Osteoblast (primary cell): ENCODE measurements around the gene VSTM2L. TPM values are rescaled to one million over a fixed set of nuclear protein-coding genes. Genes with fewer than 3 reads are reported as not detected.
A peak's percentile ranks its signal among the peaks of the same experiment; 100 is the strongest.

Source experiments
- DNase-seq: peaks from one replicate; pipeline ENCODE4 v3.0.0; 2011; ENCODE audit warnings: low spot score, mixed read lengths; ENCODE audit not compliant: insufficient read length; ENCODE audit errors: missing footprints
- H2AFZ ChIP-seq: 2 replicates; pipeline ENCODE4 v1.6.0; 2011; ENCODE audit warnings: mild to moderate bottlenecking, low read length
- H3K27ac ChIP-seq: 2 replicates; pipeline ENCODE4 v1.5.1; 2011; ENCODE audit warnings: mild to moderate bottlenecking, low read depth, low read length, moderate library complexity
- H3K27me3 ChIP-seq: 2 replicates; pipeline ENCODE4 v1.6.0; 2012; ENCODE audit warnings: mild to moderate bottlenecking, control low read depth, inconsistent platforms, low read length, moderate library complexity; ENCODE audit not compliant: insufficient read depth
- H3K36me3 ChIP-seq: 2 replicates; pipeline ENCODE4 v1.5.1; 2011; ENCODE audit warnings: mild to moderate bottlenecking, low read length, control low read depth, moderate library complexity; ENCODE audit not compliant: insufficient read depth
- H3K4me1 ChIP-seq: 2 replicates; pipeline ENCODE4 v1.5.1; 2011; ENCODE audit warnings: mild to moderate bottlenecking, low read length, control low read depth, moderate library complexity; ENCODE audit not compliant: insufficient read depth
- H3K4me2 ChIP-seq: 2 replicates; pipeline ENCODE4 v1.6.0; 2011; ENCODE audit warnings: mild to moderate bottlenecking, low read length; ENCODE audit not compliant: insufficient read depth
- H3K4me3 ChIP-seq: fragments of 200-600 bp; sonication (generic); 3 replicates; pipeline ENCODE4 v1.5.1; 2012; ENCODE audit warnings: mild to moderate bottlenecking, low read length, inconsistent platforms; ENCODE audit not compliant: insufficient read depth
- H3K79me2 ChIP-seq: 2 replicates; pipeline ENCODE4 v1.6.0; 2012; ENCODE audit warnings: mild to moderate bottlenecking, low read length, control low read depth, inconsistent platforms; ENCODE audit not compliant: insufficient read depth
- H3K9me3 ChIP-seq: 2 replicates; pipeline ENCODE4 v1.5.1; 2011; ENCODE audit warnings: low read depth, low read length, control low read depth
- H4K20me1 ChIP-seq: 2 replicates; pipeline ENCODE4 v1.6.0; 2012; ENCODE audit warnings: mild to moderate bottlenecking, low read length, control low read depth; ENCODE audit not compliant: insufficient read depth
- total RNA-seq: library from RNA; depleted of rRNA; stranded (reverse); fragments of >200 nt; gene quantifications from 2 replicates; pipeline ENCODE4 v1.2.3, GENCODE V29; 2012
- TF ChIP-seq, protein P1 (sequence below): IDR thresholded peaks from 2 replicates; pipeline ENCODE4 v1.5.1; 2011; ENCODE audit warnings: mild to moderate bottlenecking, low read depth, low read length, moderate library complexity; ENCODE audit errors: extremely low read depth

VSTM2L gene
- total RNA-seq, 1 donor: 2.5 TPM

GRCh38 chr20:37937686-37938085, 34.8 kb downstream of the VSTM2L start:
- H3K4me2 ChIP-seq: no peak overlapping the region
- H3K79me2 ChIP-seq: no peaks in the 10 kb centered on the region
- no peaks in the 10 kb centered on the region for H3K4me1 ChIP-seq
- no peak for DNase-seq
- H3K27ac ChIP-seq: no peak overlapping the region
- H3K4me3 ChIP-seq: no peak overlapping the region
- no peaks in the 10 kb centered on the region for H3K36me3 ChIP-seq
- H3K27me3 ChIP-seq: peaks cover 4% of the 10 kb centered on the region
- no peaks in the 10 kb centered on the region for H3K9me3 ChIP-seq
- no peak overlapping the region for H2AFZ ChIP-seq
- H4K20me1 ChIP-seq: no peaks in the 10 kb centered on the region
- TF ChIP-seq, protein P1, sequence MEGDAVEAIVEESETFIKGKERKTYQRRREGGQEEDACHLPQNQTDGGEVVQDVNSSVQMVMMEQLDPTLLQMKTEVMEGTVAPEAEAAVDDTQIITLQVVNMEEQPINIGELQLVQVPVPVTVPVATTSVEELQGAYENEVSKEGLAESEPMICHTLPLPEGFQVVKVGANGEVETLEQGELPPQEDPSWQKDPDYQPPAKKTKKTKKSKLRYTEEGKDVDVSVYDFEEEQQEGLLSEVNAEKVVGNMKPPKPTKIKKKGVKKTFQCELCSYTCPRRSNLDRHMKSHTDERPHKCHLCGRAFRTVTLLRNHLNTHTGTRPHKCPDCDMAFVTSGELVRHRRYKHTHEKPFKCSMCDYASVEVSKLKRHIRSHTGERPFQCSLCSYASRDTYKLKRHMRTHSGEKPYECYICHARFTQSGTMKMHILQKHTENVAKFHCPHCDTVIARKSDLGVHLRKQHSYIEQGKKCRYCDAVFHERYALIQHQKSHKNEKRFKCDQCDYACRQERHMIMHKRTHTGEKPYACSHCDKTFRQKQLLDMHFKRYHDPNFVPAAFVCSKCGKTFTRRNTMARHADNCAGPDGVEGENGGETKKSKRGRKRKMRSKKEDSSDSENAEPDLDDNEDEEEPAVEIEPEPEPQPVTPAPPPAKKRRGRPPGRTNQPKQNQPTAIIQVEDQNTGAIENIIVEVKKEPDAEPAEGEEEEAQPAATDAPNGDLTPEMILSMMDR: no peak

- Histone ChIP-seq H3K27ac (no peak overlapping the region), H3K27me3 (no peaks in the 10 kb centered on the region), H3K36me3 (no peaks in the 10 kb centered on the region), H2AFZ (no peak overlapping the region), H3K4me1 (no peaks in the 10 kb centered on the region), H4K20me1 (no peaks in the 10 kb centered on the region), H3K4me3 (no peak overlapping the region), H3K79me2 (no peaks in the 10 kb centered on the region), H3K4me2 (no peak overlapping the region), H3K9me3 (no peaks in the 10 kb centered on the region)
- DNase-seq: peak; percentile 61
- TF ChIP-seq, protein P1: no peak
These were observed 35.3 kb downstream of the VSTM2L start for GRCh38 chr20:37938181-37938750.

- no peak overlapping the region for H3K27ac ChIP-seq
- TF ChIP-seq, protein P1: no peak
- H3K27me3 ChIP-seq: no peaks in the 10 kb centered on the region
- no peaks in the 10 kb centered on the region for H3K9me3 ChIP-seq
- no peaks in the 10 kb centered on the region for H3K79me2 ChIP-seq
- no peak overlapping the region for H3K4me3 ChIP-seq
- no peak overlapping the region for H2AFZ ChIP-seq
- H3K36me3 ChIP-seq: no peaks in the 10 kb centered on the region
- no peaks in the 10 kb centered on the region for H4K20me1 ChIP-seq
- no peaks in the 10 kb centered on the region for H3K4me1 ChIP-seq
- DNase-seq: peak; percentile 23
- no peak overlapping the region for H3K4me2 ChIP-seq
These were observed 36.0 kb downstream of the VSTM2L start for GRCh38 chr20:37938954-37939353.

- Histone ChIP-seq H2AFZ (no peak overlapping the region), H3K4me3 (no peak overlapping the region), H4K20me1 (no peaks in the 10 kb centered on the region), H3K27me3 (no peaks in the 10 kb centered on the region), H3K27ac (no peak overlapping the region), H3K36me3 (no peaks in the 10 kb centered on the region), H3K79me2 (no peaks in the 10 kb centered on the region), H3K4me2 (no peak overlapping the region), H3K4me1 (no peaks in the 10 kb centered on the region), H3K9me3 (no peaks in the 10 kb centered on the region)
- TF ChIP-seq, protein P1: no peak
- peak; percentile 15 for DNase-seq
These were observed 37.0 kb downstream of the VSTM2L start for GRCh38 chr20:37939701-37940560.
